Ovary (tissue), 9 donors: Measurements from ENCODE around the gene DEFB124. TPM values are rescaled to one million over a fixed set of nuclear protein-coding genes. Genes with fewer than 3 reads are reported as not detected.

Experiments
- DNase-seq, 5 donors: peaks; one replicate each; pipeline ENCODE4 v3.0.0-alpha.2; 2019 to 2020
- H3K27ac ChIP-seq, 2 donors: fragments of 200-600 bp; one replicate each; pipeline versions ENCODE4 v1.5.1 to v1.8.0; 2019 to 2022
- H3K27me3 ChIP-seq: fragments of 200-600 bp; one replicate; pipeline ENCODE4 v1.8.0; 2022
- H3K36me3 ChIP-seq: fragments of 200-600 bp; sonication (generic); one replicate; pipeline ENCODE4 v1.5.1; 2019
- H3K4me1 ChIP-seq: one replicate; pipeline ENCODE4 v1.8.1; 2013; ENCODE audit warnings: mild to moderate bottlenecking, moderate library complexity; ENCODE audit not compliant: insufficient read depth
- H3K4me3 ChIP-seq: fragments of 200-600 bp; sonication (generic); one replicate; pipeline ENCODE4 v1.5.1; 2017
- H3K9me3 ChIP-seq, 2 donors: fragments of 200-600 bp in 1 of 2; sonication (generic) in 1 of 2; one replicate each; pipeline versions ENCODE4 v1.5.1 to v1.8.1; 2013 to 2019; ENCODE audit warnings: mild to moderate bottlenecking in 1 of 2, moderate library complexity in 1 of 2
- EP300 ChIP-seq: sonication (generic); formaldehyde crosslinking; IDR thresholded peaks from one replicate; pipeline ENCODE4 v1.6.1; 2017; ENCODE audit warnings: antibody characterized with exemption
- POLR2A ChIP-seq: fragments of 450-650 bp; IDR thresholded peaks from one replicate; pipeline ENCODE4 v1.6.1; 2017; ENCODE audit warnings: antibody characterized with exemption, mild to moderate bottlenecking, moderate library complexity
- WGBS, 3 donors: extraction: QIAGEN DNeasy Blood & Tissue Kit in 1 of 3; methylation state at CpG; one replicate each; pipeline versions ENCODE4 v1.1.5 to v1.1.7; 2013 to 2017; 5-methylcytosine and 5-hydroxymethylcytosine counted together
- intact Hi-C, 4 donors: fragments of 100-400 bp; cut with DNase I; formaldehyde crosslinking; loops; one replicate each; pipeline versions ENCODE4 v1.11.0 to v1.15.1; 2022 to 2023
- polyA plus RNA-seq, 2 donors: library from polyadenylated mRNA; stranded (reverse); fragments of 200-250 nt in 1 of 2; fragments of 350-450 nt in 1 of 2; fragmentation: Illumina TruSeq in 1 of 2; extraction: RNeasy Lipid Tissue Mini Kit (QIAGEN cat#74804) in 1 of 2; gene quantifications; one replicate each; pipeline ENCODE4 v1.2.3, GENCODE V29; 2013 to 2014
- total RNA-seq, 7 donors: library from RNA; depleted of rRNA in 2 of 7; stranded (reverse); fragments of >200 nt in 2 of 7; fragmentation: NEBNext Ultra II Directional in 3 of 7; extraction: Animal tissue kit (Norgen Biotek cat#: 25700) in 3 of 7; gene quantifications; one replicate each; pipeline versions ENCODE4 v1.1.0 to v1.2.4, GENCODE V29; 2016 to 2023
- TF ChIP-seq, protein P1 (sequence below), 3 donors: fragments of 450-650 bp in 2 of 3; fragments of 200-600 bp in 1 of 3; IDR thresholded peaks; one replicate each; pipeline versions ENCODE4 v1.5.1 to v1.8.0; 2016 to 2022; ENCODE audit warnings: antibody characterized with exemption in 3 of 3, mild to moderate bottlenecking in 1 of 3
- donor health status: DM: no; HTN: no; CAD: no; lungs with moderate emphysema.
- donor health status: DM: no; HTN: no; CAD: no.
- donor health status: Bipolar disorder and iron deficiency.
- donor health status: DM: yes; HTN: yes; CAD: no.
- donor health status: DM: no; HTN: no; CAD: no.
- donor health status: DM: yes; HTN: yes; CAD: no.

DEFB124 gene
- total and polyA plus RNA-seq, 9 donors: 0.45 to 0.82 (median 0.62) TPM; not detected in 6

- H3K27me3 ChIP-seq: no peaks in the 10 kb centered on the region
- no peaks in the 10 kb centered on the region for H3K9me3 ChIP-seq
- no peak overlapping the region for H3K4me3 ChIP-seq
- H3K36me3 ChIP-seq: no peaks in the 10 kb centered on the region
- DNase-seq: no peak
- H3K4me1 ChIP-seq: no peaks in the 10 kb centered on the region
- intact Hi-C loops: no loop called here
- H3K27ac ChIP-seq: no peak overlapping the region
- TF ChIP-seq POLR2A (no peak), EP300 (no peak)
- TF ChIP-seq, protein P1, sequence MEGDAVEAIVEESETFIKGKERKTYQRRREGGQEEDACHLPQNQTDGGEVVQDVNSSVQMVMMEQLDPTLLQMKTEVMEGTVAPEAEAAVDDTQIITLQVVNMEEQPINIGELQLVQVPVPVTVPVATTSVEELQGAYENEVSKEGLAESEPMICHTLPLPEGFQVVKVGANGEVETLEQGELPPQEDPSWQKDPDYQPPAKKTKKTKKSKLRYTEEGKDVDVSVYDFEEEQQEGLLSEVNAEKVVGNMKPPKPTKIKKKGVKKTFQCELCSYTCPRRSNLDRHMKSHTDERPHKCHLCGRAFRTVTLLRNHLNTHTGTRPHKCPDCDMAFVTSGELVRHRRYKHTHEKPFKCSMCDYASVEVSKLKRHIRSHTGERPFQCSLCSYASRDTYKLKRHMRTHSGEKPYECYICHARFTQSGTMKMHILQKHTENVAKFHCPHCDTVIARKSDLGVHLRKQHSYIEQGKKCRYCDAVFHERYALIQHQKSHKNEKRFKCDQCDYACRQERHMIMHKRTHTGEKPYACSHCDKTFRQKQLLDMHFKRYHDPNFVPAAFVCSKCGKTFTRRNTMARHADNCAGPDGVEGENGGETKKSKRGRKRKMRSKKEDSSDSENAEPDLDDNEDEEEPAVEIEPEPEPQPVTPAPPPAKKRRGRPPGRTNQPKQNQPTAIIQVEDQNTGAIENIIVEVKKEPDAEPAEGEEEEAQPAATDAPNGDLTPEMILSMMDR (IDR thresholded peaks at IDR 0.05): no peak
- WGBS, 3 donors: 84 to 86% (median 86%) methylated on average over 1 of the region's 1 CpG
Observed at GRCh38 chr20:31454361-31454760, 20.6 kb downstream of the DEFB124 start.

- Histone ChIP-seq H3K4me1 (no peaks in the 10 kb centered on the region), H3K36me3 (no peaks in the 10 kb centered on the region), H3K27ac (no peak overlapping the region), H3K27me3 (no peaks in the 10 kb centered on the region), H3K4me3 (no peak overlapping the region), H3K9me3 (no peaks in the 10 kb centered on the region)
- TF ChIP-seq, protein P1 (IDR thresholded peaks at IDR 0.05): no peak
- TF ChIP-seq POLR2A (no peak), EP300 (no peak)
- 66 to 67% (median 66%) methylated on average over 2 of the region's 2 CpGs for WGBS, 3 donors
- no peak for DNase-seq
- intact Hi-C loops: no loop called here
Observed at GRCh38 chr20:31452575-31452974, 22.4 kb downstream of the DEFB124 start.

DNA sequence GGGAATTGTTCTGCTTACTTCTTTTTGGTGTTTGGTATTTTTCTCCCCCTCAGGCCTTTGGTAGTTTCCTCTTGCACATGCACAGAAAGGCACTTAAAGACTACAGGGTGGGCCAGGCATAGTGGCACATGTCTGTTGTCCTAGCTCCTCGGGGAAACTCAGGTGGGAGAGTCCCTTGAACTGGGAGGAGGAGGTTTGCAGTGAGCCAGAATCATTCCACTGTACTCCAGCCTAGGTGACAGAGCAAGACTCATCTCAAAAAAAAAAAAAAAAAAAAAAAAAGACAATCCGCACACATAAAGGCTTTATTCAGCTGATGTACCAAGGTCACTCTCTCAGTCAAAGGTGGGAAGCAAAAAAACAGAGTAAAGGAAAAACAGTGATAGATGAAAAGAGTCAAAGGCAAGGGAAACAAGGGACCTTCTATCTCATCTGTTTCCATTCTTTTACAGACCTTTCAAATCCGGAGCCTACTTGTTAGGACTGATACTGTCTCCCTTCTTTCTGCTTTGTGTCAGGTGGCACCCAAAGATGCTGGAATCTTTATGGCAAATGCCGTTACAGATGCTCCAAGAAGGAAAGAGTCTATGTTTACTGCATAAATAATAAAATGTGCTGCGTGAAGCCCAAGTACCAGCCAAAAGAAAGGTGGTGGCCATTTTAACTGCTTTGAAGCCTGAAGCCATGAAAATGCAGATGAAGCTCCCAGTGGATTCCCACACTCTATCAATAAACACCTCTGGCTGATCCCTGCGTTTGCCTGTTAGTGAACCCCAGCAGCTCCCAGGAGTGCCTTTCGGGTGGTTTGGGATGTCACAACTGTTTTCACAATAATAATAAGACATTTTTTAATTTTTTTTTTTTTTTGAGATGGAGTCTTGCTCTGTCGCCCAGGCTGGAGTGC, 25.2 kb downstream of the DEFB124 start:
- H3K27me3 ChIP-seq: no peaks in the 10 kb centered on the region
- H3K4me3 ChIP-seq: no peak overlapping the region
- H3K27ac ChIP-seq: no peak overlapping the region
- H3K36me3 ChIP-seq: no peaks in the 10 kb centered on the region
- TF ChIP-seq EP300: no peak
- TF ChIP-seq, protein P1 (IDR thresholded peaks at IDR 0.05): no peak
- TF ChIP-seq POLR2A: no peak
- intact Hi-C loops: no loop called here
- no peaks in the 10 kb centered on the region for H3K4me1 ChIP-seq
- DNase-seq: no peak
- WGBS, 3 donors: 68 to 74% (median 70%) methylated on average over 8 of the region's 8 CpGs
- no peaks in the 10 kb centered on the region for H3K9me3 ChIP-seq

DNA sequence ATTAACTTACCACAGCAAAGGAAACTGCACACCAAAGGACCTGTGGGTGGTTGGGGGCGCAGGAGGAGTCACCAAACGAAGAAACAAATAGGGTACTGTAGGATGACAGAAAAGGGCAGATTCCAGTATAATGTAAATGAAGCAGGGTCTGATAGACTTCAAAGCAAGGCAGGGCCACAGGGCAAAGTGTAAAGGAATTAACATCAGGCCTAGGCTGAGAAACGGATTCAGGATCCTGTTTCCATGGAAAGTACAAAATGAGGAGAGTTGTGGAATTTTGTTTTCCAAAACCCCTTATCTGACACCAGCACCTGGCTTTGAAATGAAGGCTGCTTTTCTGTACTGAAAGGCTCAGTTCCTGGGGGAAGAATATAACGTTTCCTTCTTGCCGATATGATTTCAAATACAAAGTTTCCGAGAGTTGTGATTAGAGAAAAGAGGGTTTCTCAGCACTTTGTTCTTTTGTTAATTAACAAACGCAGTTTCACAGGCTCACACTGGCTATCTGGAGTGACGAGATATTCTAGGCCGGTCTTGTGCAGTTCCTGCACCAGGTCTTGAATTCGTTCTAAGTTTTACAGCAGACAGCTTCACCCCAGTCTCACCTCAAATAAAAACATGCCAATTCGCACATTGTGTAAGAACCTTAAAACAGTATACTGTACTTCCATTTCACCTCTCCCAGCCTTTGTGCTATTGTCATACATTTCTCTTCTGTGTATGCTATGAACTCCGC, 28.7 kb downstream of the DEFB124 start:
- intact Hi-C loops: no loop called here
- Histone ChIP-seq H3K27ac (no peak overlapping the region), H3K27me3 (no peaks in the 10 kb centered on the region), H3K9me3 (no peaks in the 10 kb centered on the region), H3K4me3 (no peak overlapping the region), H3K4me1 (no peaks in the 10 kb centered on the region), H3K36me3 (no peaks in the 10 kb centered on the region)
- DNase-seq: no peak
- TF ChIP-seq EP300 (no peak), POLR2A (no peak)
- TF ChIP-seq, protein P1 (IDR thresholded peaks at IDR 0.05): no peak
- WGBS, 3 donors: 45 to 75% (median 49%) methylated on average over 12 of the region's 12 CpGs
